GM19463 (cell line): ENCODE measurements around the gene CIBAR2.
"Not testable (repeated sequence)": the region's sequence is repeated elsewhere in the genome, so short reads cannot be mapped to it uniquely, and the experiment has no call there.

Experiments
- ATAC-seq: cut with Tn5 transposase; IDR thresholded peaks from one replicate; pipeline ENCODE4 v1.9.1; 2021; ENCODE audit warnings: mild to moderate bottlenecking, moderate library complexity; ENCODE audit not compliant: unreplicated experiment

Gene CIBAR2

GRCh38 chr16:85064186-85064585 lies 48.1 kb downstream of the CIBAR2 start:
- ATAC-seq = no peak

GRCh38 chr16:85062845-85063244 lies 49.4 kb downstream of the CIBAR2 start:
- ATAC-seq = no peak

- no peak for ATAC-seq
Measured at GRCh38 chr16:85062323-85062722, 49.9 kb downstream of the CIBAR2 start.

GRCh38 chr16:85061566-85061965 lies 50.7 kb downstream of the CIBAR2 start:
- ATAC-seq = no peak

GRCh38 chr16:85058909-85059308 lies 53.4 kb downstream of the CIBAR2 start:
- no peak for ATAC-seq

GRCh38 chr16:85057948-85058347 lies 54.3 kb downstream of the CIBAR2 start:
- no peak for ATAC-seq

GRCh38 chr16:85057212-85057889 lies 54.9 kb downstream of the CIBAR2 start:
- ATAC-seq = no peak

GRCh38 chr16:85056211-85056748 lies 56.0 kb downstream of the CIBAR2 start:
- ATAC-seq = no peak

GRCh38 chr16:85055493-85056210 lies 56.6 kb downstream of the CIBAR2 start:
- ATAC-seq = peak; percentile 90

- ATAC-seq = no peak
Measured at GRCh38 chr16:85054948-85055492, 57.3 kb downstream of the CIBAR2 start.

GRCh38 chr16:85054321-85054720 lies 58.0 kb downstream of the CIBAR2 start:
- ATAC-seq = not testable (repeated sequence)

- no peak for ATAC-seq
Measured at GRCh38 chr16:85052536-85052935, 59.7 kb downstream of the CIBAR2 start.

- no peak for ATAC-seq
Measured at GRCh38 chr16:85051683-85052082, 60.6 kb downstream of the CIBAR2 start.

GRCh38 chr16:85051067-85051581 lies 61.1 kb downstream of the CIBAR2 start:
- ATAC-seq = no peak

- ATAC-seq = no peak
Measured at GRCh38 chr16:85049706-85050305, 62.5 kb downstream of the CIBAR2 start.

- no peak for ATAC-seq
Measured at GRCh38 chr16:85048921-85049562, 63.2 kb downstream of the CIBAR2 start.
